BLaER1 (cell line): ENCODE results near the gene IGIP.

Experiments
- H3K27ac ChIP-seq: shearing (Covaris generic); formaldehyde crosslinking; 2 replicates; pipeline ENCODE4 v1.8.1; 2022
- H3K27me3 ChIP-seq: shearing (Covaris generic); formaldehyde crosslinking; 2 replicates; pipeline ENCODE4 v1.8.1; 2022
- H3K36me3 ChIP-seq: shearing (Covaris generic); formaldehyde crosslinking; 2 replicates; pipeline ENCODE4 v1.8.1; 2022
- H3K4me1 ChIP-seq: shearing (Covaris generic); formaldehyde crosslinking; 2 replicates; pipeline ENCODE4 v1.8.1; 2022
- H3K4me2 ChIP-seq: shearing (Covaris generic); formaldehyde crosslinking; 2 replicates; pipeline ENCODE4 v1.8.1; 2022
- H3K4me3 ChIP-seq: shearing (Covaris generic); formaldehyde crosslinking; 2 replicates; pipeline ENCODE4 v1.8.1; 2022
- H3K9ac ChIP-seq: shearing (Covaris generic); formaldehyde crosslinking; 2 replicates; pipeline ENCODE4 v1.8.1; 2022
- H3K9me3 ChIP-seq: shearing (Covaris generic); formaldehyde crosslinking; 2 replicates; pipeline ENCODE4 v1.8.1; 2022
- H4K20me1 ChIP-seq: shearing (Covaris generic); formaldehyde crosslinking; 2 replicates; pipeline ENCODE4 v1.8.1; 2022
- Cebpa-rat ChIP-seq: shearing (Covaris generic); IDR thresholded peaks from 2 replicates; pipeline ENCODE4 v1.8.1; 2022

The IGIP gene

DNA sequence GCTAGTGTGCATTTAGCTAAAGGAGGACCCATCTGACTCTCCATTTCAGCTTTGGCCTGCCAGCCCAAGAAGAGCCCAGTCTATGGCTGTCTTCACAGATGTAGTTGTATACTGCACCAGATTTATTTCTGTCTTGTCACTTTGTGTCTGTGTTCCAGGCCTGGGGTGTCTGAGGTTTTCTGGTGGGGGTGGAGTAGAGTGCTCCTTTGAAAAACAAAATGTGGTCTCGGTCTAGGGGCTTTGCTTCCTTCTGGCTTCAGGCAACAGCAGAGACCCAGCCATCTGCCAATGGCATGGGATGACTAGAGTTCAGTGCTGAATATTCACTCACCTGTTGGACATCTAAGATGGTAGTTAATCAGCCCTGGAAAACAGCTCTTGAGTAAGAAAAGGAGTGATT lies 10.9 kb downstream of the IGIP start:
- Histone ChIP-seq H3K36me3 (no peaks in the 10 kb centered on the region), H3K4me3 (no peak overlapping the region), H3K4me2 (peak overlapping the region; percentile 77), H3K27ac (peak overlapping the region; percentile 57; the same call in 1 of the 2 replicates), H4K20me1 (no peaks in the 10 kb centered on the region), H3K27me3 (no peaks in the 10 kb centered on the region), H3K4me1 (peaks cover 70% of the 10 kb centered on the region), H3K9ac (no peak overlapping the region), H3K9me3 (no peaks in the 10 kb centered on the region)
- no peak for TF ChIP-seq Cebpa-rat

DNA sequence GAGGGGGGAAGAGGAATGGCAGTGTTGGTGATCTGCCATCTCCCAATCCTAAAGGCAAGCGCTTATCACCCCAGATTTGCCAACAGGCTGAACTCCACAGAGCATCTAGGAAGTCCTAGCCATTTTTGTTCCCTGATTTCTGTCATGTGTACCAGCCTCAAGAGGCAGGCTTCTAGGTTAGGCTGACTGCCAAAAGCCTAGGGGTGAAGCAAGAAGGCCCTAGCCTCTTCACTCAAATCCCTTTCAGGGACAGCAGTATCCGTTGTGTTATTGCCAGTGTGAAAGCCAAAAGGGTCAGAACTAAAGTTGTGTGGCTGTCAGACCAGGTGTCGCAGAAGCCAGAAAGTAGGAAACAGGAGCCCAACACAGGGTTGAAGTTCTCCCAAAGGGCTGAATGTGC lies 14.7 kb downstream of the IGIP start:
- H3K36me3 ChIP-seq = no peaks in the 10 kb centered on the region
- peaks cover 13% of the 10 kb centered on the region; the same call in 1 of the 2 replicates for H4K20me1 ChIP-seq
- peaks cover 44% of the 10 kb centered on the region for H3K4me1 ChIP-seq
- no peak overlapping the region for H3K4me2 ChIP-seq
- H3K9ac ChIP-seq = no peak overlapping the region
- peaks cover 7% of the 10 kb centered on the region for H3K27me3 ChIP-seq
- TF ChIP-seq Cebpa-rat = no peak
- H3K4me3 ChIP-seq = no peak overlapping the region
- no peaks in the 10 kb centered on the region for H3K9me3 ChIP-seq
- no peak overlapping the region for H3K27ac ChIP-seq

DNA sequence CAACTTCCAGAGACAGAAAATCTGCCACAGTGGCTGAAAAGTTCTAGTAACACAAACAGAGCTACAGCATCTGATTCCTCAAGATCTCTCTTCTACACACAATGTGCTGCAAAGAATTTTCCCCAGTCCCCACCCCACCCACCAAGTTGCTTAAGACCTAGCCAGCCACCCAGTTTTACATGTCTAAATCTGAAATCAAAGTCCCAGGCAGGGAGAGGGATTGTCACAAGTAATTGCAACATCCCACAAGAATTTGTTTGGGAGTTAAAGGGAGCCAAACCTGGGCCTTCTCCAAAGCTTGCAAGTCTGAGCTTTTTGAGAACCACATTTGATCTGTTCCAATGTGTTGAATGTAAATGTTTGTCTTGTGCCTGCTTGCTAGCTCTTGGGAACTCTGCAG lies 15.5 kb downstream of the IGIP start:
- H3K27ac ChIP-seq = no peak overlapping the region
- TF ChIP-seq Cebpa-rat = no peak
- H3K9ac ChIP-seq = no peak overlapping the region
- H3K4me3 ChIP-seq = no peak overlapping the region
- no peaks in the 10 kb centered on the region for H3K36me3 ChIP-seq
- no peaks in the 10 kb centered on the region for H3K9me3 ChIP-seq
- H3K27me3 ChIP-seq = peaks cover 15% of the 10 kb centered on the region
- H3K4me2 ChIP-seq = no peak overlapping the region
- H3K4me1 ChIP-seq = peaks cover 44% of the 10 kb centered on the region
- peaks cover 20% of the 10 kb centered on the region for H4K20me1 ChIP-seq

DNA sequence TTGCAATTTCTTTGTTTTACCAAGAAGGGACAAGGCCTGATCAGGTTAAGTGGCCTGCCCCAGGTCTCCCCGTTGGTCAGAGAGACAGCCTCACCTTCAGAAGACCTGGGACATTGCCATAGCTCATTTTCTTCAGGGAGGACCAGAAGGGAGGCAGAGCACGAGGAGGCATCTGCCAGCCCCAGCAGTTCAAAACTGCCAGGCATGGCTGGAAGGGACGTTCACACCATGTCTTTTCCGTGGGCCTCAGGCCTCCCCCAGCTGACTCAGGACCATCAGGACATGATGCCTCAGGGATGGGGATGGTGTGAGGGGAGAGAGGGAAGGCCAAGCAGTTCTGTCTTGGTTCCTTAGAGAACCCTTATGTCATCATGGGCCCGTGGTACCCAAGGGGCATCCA lies 16.5 kb downstream of the IGIP start:
- H3K9ac ChIP-seq = no peak overlapping the region
- peaks cover 29% of the 10 kb centered on the region for H4K20me1 ChIP-seq
- H3K4me1 ChIP-seq = peaks cover 38% of the 10 kb centered on the region

DNA sequence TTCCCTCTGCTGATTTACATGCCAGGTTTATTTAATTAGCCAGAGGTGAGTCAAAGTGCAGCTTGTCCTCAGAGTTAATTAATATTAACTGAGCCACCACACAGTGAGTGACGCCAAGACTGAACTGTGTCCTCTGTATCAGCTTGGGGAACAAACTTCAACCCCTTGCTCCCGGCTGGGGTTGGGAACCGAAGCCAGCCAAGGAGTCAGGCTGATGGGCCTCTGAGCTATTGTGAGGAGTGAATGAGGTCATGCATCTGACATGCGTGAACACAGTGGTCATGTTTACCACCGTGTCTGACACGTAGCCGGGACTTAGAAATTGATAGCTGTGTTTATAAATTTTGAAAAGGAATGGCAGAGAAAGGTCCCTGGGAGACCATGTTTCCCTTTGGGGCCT lies 17.1 kb downstream of the IGIP start:
- no peak overlapping the region for H3K27ac ChIP-seq
- no peaks in the 10 kb centered on the region for H3K9me3 ChIP-seq
- H3K4me2 ChIP-seq = no peak overlapping the region
- peaks cover 36% of the 10 kb centered on the region for H4K20me1 ChIP-seq
- H3K4me1 ChIP-seq = peaks cover 32% of the 10 kb centered on the region
- no peak overlapping the region for H3K4me3 ChIP-seq
- H3K36me3 ChIP-seq = no peaks in the 10 kb centered on the region
- H3K27me3 ChIP-seq = peaks cover 31% of the 10 kb centered on the region
- TF ChIP-seq Cebpa-rat = no peak
- no peak overlapping the region for H3K9ac ChIP-seq

More for the DNA sequence above, 16.5 kb downstream of the IGIP start:
- H3K27ac ChIP-seq = no peak overlapping the region
- H3K27me3 ChIP-seq = peaks cover 25% of the 10 kb centered on the region
- no peak overlapping the region for H3K4me3 ChIP-seq
- no peak overlapping the region for H3K4me2 ChIP-seq
- no peak for TF ChIP-seq Cebpa-rat
- H3K36me3 ChIP-seq = no peaks in the 10 kb centered on the region
- no peaks in the 10 kb centered on the region for H3K9me3 ChIP-seq

DNA sequence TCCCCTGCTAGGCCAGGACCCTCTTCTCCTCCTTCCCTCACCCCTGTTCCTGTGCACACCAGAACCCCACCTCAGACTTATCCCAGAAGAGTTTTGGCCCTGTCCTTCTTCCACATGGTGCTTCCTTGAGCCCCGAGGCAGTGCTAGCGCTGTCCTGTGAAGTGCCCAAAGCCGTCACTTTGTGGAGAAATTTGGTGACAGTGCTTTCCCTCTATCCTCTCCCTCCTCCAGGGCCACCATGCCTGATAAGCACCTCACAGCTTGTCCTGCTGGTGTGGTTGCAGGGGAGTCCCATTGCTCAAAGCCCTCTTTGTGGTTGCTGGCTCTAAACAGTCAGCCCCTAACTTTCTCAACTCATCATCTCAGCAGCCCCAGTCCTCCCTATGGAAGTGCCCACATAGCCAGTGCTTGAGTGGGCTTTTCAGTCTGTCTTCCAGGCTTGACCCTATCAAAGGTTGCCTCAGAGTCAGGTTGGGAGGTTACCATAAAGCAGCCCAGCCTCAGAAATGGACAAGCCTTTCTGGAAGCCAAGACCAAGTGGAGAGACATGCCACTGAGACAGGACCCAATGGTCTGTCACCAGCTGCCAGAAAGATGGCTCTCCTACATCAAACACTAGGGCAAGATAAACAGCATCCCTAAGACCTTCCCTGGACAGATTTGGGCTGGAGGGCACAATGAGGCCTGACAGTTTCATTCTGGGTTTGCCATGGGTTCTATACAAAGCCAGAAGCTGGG lies 18.0 kb downstream of the IGIP start:
- TF ChIP-seq Cebpa-rat = no peak
- H3K4me2 ChIP-seq = 0 out of 2 replicates have a peak overlapping the region, but pooled peaks have one; percentile 12
- H3K27me3 ChIP-seq = peaks cover 39% of the 10 kb centered on the region

DNA sequence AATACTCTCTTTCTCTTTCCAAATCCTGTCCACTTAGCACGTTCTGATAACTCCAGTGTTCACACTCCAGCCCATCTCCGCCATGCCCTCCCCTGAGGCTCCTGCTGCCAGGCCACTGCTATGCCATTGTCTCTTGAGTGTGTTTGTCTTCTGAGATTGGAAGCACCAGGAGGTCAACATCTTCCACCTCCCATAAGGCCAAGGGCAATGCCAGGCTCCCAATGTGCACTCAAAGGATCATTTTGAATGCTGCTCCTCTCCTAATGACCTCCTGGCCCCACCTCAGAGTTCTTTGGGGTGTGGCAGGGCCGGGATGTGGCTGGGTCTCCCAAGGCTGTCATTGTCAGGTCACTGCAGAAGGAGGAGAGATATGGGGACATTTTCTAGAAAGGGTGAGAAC lies 19.5 kb downstream of the IGIP start:
- no peak for TF ChIP-seq Cebpa-rat
- Histone ChIP-seq H3K27me3 (peaks cover 40% of the 10 kb centered on the region), H3K4me2 (peak overlapping the region; percentile 94), H3K4me1 (peaks cover 35% of the 10 kb centered on the region), H3K9ac (no peak overlapping the region), H3K9me3 (no peaks in the 10 kb centered on the region), H3K27ac (no peak overlapping the region), H4K20me1 (peaks cover 37% of the 10 kb centered on the region), H3K36me3 (no peaks in the 10 kb centered on the region), H3K4me3 (no peak overlapping the region)

More for the DNA sequence above, 18.0 kb downstream of the IGIP start:
- peaks cover 37% of the 10 kb centered on the region for H4K20me1 ChIP-seq
- H3K4me1 ChIP-seq = peaks cover 24% of the 10 kb centered on the region
- H3K9me3 ChIP-seq = no peaks in the 10 kb centered on the region
- no peaks in the 10 kb centered on the region for H3K36me3 ChIP-seq
- no peak overlapping the region for H3K4me3 ChIP-seq
- no peak overlapping the region for H3K9ac ChIP-seq
- H3K27ac ChIP-seq = no peak overlapping the region

DNA sequence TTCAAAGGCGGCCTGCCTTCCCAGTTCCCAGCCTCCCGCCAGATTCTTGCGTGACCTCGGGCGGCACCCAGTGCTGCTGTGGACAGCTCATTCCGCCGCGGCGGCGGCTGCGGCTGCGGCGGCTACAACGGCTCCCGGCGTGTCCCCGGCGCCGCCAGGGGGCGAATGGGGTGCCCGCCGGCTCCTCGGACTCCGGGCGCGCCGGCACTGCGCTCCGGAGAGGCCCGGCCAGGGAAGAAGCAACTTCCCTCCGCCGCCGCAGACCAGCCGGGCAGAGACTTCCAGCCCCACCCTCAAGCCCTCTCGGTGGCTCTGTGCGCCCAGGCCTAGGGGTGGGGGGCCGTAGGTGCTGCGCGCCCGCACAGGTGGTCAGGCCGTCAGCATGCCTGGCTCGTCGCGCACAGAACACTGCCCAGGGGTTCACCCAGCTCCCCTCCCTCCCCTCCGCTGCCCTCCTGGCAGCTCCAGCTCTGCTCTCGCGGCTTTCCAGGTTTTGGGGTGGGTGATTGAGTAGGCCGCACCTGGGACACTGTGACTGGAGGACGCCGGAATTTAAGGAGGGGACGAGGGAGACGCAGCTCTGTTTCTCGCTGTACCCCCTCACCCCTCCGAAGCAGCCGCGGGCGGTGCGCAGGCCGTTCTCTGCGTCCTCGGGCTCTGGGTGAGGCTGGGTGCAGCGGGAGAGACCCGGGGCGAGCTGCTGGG lies 20.2 kb downstream of the IGIP start:
- Histone ChIP-seq H3K4me3 (peak overlapping the region; percentile 62), H3K4me1 (peaks cover 37% of the 10 kb centered on the region), H3K27me3 (peaks cover 40% of the 10 kb centered on the region), H4K20me1 (peaks cover 37% of the 10 kb centered on the region), H3K27ac (no peak overlapping the region), H3K9ac (no peak overlapping the region), H3K36me3 (no peaks in the 10 kb centered on the region), H3K4me2 (peak overlapping the region; percentile 94), H3K9me3 (no peaks in the 10 kb centered on the region)
- TF ChIP-seq Cebpa-rat = no peak

DNA sequence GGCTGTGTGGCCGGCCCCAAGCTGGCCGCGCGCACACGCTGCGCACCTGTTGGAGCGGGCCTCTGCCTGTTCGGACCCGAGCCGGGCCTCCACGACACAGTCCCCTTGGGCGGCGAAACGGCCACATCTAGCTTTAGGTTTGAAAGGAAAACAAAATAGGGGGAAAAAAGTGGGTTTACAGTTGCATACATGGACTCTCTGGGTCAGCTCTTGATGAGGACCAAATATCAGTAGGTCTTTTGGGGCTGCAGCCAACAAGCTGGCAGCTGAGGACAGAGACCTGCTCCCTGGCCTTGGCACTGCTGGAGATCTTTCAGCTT lies 20.7 kb downstream of the IGIP start:
- Histone ChIP-seq H3K9me3 (no peaks in the 10 kb centered on the region), H3K4me1 (peaks cover 42% of the 10 kb centered on the region), H3K27ac (no peak overlapping the region), H4K20me1 (peaks cover 37% of the 10 kb centered on the region), H3K4me2 (peak overlapping the region; percentile 94), H3K9ac (no peak overlapping the region), H3K36me3 (no peaks in the 10 kb centered on the region), H3K4me3 (peak overlapping the region; percentile 62), H3K27me3 (peaks cover 40% of the 10 kb centered on the region)
- no peak for TF ChIP-seq Cebpa-rat

DNA sequence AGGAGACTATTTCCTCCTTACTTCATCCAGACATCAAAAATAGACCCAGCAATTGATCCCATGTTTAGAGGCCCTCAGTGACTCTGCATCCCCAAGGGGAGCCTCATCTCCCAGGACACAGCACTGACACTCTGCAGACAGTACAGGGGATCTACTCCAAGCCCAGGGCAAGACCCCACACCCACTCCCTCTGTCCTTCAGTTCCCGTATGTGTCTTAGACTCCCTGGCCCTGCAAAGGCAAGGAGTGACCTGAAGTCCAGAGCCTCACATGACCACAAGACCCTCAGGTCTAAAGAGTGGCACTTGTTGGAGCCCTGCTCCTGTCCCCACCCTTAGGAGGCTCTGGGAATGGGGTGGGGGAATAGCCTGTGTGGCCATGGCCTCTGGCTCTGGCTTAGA lies 21.7 kb downstream of the IGIP start:
- TF ChIP-seq Cebpa-rat = no peak
- Histone ChIP-seq H3K27me3 (peaks cover 40% of the 10 kb centered on the region), H4K20me1 (peaks cover 37% of the 10 kb centered on the region), H3K9ac (no peak overlapping the region), H3K4me2 (no peak overlapping the region), H3K36me3 (no peaks in the 10 kb centered on the region), H3K4me3 (no peak overlapping the region), H3K9me3 (no peaks in the 10 kb centered on the region), H3K4me1 (peaks cover 52% of the 10 kb centered on the region), H3K27ac (no peak overlapping the region)
